Smooth muscle cell (in vitro differentiated cells): ENCODE measurements around the gene S100A5. TPM values are rescaled to one million over a fixed set of nuclear protein-coding genes. Genes with fewer than 3 reads are reported as not detected.

ENCODE experiments used
- DNase-seq: peaks from one replicate; lab custom pipeline; 2025; ENCODE audit not compliant: unreplicated experiment; lab: John Stamatoyannopoulos, UW
- H2AFZ ChIP-seq: fragments of 200-600 bp; sonication (generic); 2 replicates; pipeline ENCODE4 v1.6.0; 2016; ENCODE audit warnings: antibody characterized with exemption, low read depth, mild to moderate bottlenecking
- H3F3A ChIP-seq: fragments of 200-600 bp; sonication (generic); 2 replicates; pipeline ENCODE4 v1.6.0; 2017; ENCODE audit warnings: antibody characterized with exemption, low read depth
- H3K27ac ChIP-seq: fragments of 200-600 bp; sonication (generic); 2 replicates; pipeline ENCODE4 v1.5.1; 2016; ENCODE audit warnings: low read depth, mild to moderate bottlenecking
- H3K27me3 ChIP-seq: fragments of 200-600 bp; sonication (generic); 2 replicates; pipeline ENCODE4 v1.6.1; 2016; ENCODE audit warnings: low read depth, mild to moderate bottlenecking
- H3K36me3 ChIP-seq: fragments of 200-600 bp; sonication (generic); 2 replicates; pipeline ENCODE4 v1.5.1; 2016; ENCODE audit warnings: low read depth
- H3K4me1 ChIP-seq: fragments of 200-600 bp; sonication (generic); 2 replicates; pipeline ENCODE4 v1.5.1; 2016; ENCODE audit warnings: low read depth
- H3K4me2 ChIP-seq: fragments of 200-600 bp; sonication (generic); 2 replicates; pipeline ENCODE4 v1.6.0; 2016; ENCODE audit warnings: mild to moderate bottlenecking
- H3K4me3 ChIP-seq: fragments of 200-600 bp; sonication (generic); 2 replicates; pipeline ENCODE4 v1.5.1; 2016; ENCODE audit warnings: mild to moderate bottlenecking
- H3K79me2 ChIP-seq: fragments of 200-600 bp; sonication (generic); 2 replicates; pipeline ENCODE4 v1.6.0; 2016; ENCODE audit warnings: low read depth, mild to moderate bottlenecking
- H3K9ac ChIP-seq: fragments of 200-600 bp; sonication (generic); 2 replicates; pipeline ENCODE4 v1.6.0; 2016; ENCODE audit warnings: low read depth
- H3K9me3 ChIP-seq: fragments of 200-600 bp; sonication (generic); replicated peaks from 2 replicates; pipeline ENCODE4 v1.5.1; 2016; ENCODE audit warnings: low read depth
- H4K20me1 ChIP-seq: fragments of 200-600 bp; sonication (generic); 2 replicates; pipeline ENCODE4 v1.6.0; 2016; ENCODE audit warnings: low read depth
- WGBS: methylation state at CpG from one replicate; pipeline ENCODE4 v1.1.7; 2016; ENCODE audit warnings: low lambda C conversion rate; 5-methylcytosine and 5-hydroxymethylcytosine counted together
- polyA plus RNA-seq: library from polyadenylated mRNA; unstranded; fragments of >200 nt; fragmentation: Nextera tagmentation; extraction: Ambion mirVana; gene quantifications from 2 replicates; pipeline ENCODE4 v1.2.1, GENCODE V29; 2016
- total RNA-seq: library from RNA; depleted of rRNA; stranded (reverse); fragments of >200 nt; gene quantifications from 2 replicates; pipeline ENCODE4 v1.2.3, GENCODE V29; 2014
- TF ChIP-seq, protein P1 (sequence below): fragments of 200-600 bp; sonication (generic); IDR thresholded peaks from 2 replicates; pipeline ENCODE4 v1.5.1; 2017; ENCODE audit warnings: borderline replicate concordance, mild to moderate bottlenecking, antibody characterized with exemption; ENCODE audit not compliant: insufficient read depth, poor library complexity, severe bottlenecking

Gene S100A5
- total and polyA plus RNA-seq, 2 experiments from 2014 or later = 1.6 to 6.2 TPM

- H3K9ac ChIP-seq = peak overlapping the region; percentile 86
- peak; percentile 48 for DNase-seq
- H3K36me3 ChIP-seq = no peaks in the 10 kb centered on the region
- peaks cover 6% of the 10 kb centered on the region for H4K20me1 ChIP-seq
- peak overlapping the region; percentile 61 for H3K4me3 ChIP-seq
- WGBS = 24% methylated on average over 13 of the region's 13 CpGs
- no peaks in the 10 kb centered on the region for H3K27me3 ChIP-seq
- peaks cover 10% of the 10 kb centered on the region for H3K79me2 ChIP-seq
- peak overlapping the region; percentile 88 for H3K4me2 ChIP-seq
- no peak overlapping the region for H2AFZ ChIP-seq
- peaks cover 16% of the 10 kb centered on the region for H3K4me1 ChIP-seq
- no peaks in the 10 kb centered on the region for H3K9me3 ChIP-seq
- peaks cover 16% of the 10 kb centered on the region for H3F3A ChIP-seq
- peak overlapping the region; percentile 93 for H3K27ac ChIP-seq
- TF ChIP-seq, protein P1, sequence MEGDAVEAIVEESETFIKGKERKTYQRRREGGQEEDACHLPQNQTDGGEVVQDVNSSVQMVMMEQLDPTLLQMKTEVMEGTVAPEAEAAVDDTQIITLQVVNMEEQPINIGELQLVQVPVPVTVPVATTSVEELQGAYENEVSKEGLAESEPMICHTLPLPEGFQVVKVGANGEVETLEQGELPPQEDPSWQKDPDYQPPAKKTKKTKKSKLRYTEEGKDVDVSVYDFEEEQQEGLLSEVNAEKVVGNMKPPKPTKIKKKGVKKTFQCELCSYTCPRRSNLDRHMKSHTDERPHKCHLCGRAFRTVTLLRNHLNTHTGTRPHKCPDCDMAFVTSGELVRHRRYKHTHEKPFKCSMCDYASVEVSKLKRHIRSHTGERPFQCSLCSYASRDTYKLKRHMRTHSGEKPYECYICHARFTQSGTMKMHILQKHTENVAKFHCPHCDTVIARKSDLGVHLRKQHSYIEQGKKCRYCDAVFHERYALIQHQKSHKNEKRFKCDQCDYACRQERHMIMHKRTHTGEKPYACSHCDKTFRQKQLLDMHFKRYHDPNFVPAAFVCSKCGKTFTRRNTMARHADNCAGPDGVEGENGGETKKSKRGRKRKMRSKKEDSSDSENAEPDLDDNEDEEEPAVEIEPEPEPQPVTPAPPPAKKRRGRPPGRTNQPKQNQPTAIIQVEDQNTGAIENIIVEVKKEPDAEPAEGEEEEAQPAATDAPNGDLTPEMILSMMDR = no peak
Observed at GRCh38 chr1:153533689-153534201, 7.0 kb downstream of the S100A5 start.

- Histone ChIP-seq H3K4me1 (peaks cover 10% of the 10 kb centered on the region), H3K9me3 (no peaks in the 10 kb centered on the region), H2AFZ (peak overlapping the region; percentile 41), H3K27me3 (no peaks in the 10 kb centered on the region), H3K9ac (peak overlapping the region; percentile 86), H3K27ac (peak overlapping the region; percentile 93), H3K36me3 (no peaks in the 10 kb centered on the region), H3F3A (peaks cover 13% of the 10 kb centered on the region), H3K79me2 (peaks cover 10% of the 10 kb centered on the region), H4K20me1 (peaks cover 6% of the 10 kb centered on the region), H3K4me3 (peak overlapping the region; percentile 61), H3K4me2 (peak overlapping the region; percentile 88)
- WGBS = 24% methylated on average over 34 of the region's 34 CpGs
- TF ChIP-seq, protein P1 = peak; percentile 94
- DNase-seq = peak; percentile 80
Observed at GRCh38 chr1:153532769-153533599, 7.8 kb downstream of the S100A5 start.

GRCh38 chr1:153532181-153532580 lies 8.6 kb downstream of the S100A5 start:
- Histone ChIP-seq H3K4me3 (no peak overlapping the region), H2AFZ (no peak overlapping the region), H3K79me2 (peaks cover 10% of the 10 kb centered on the region), H3K27me3 (no peaks in the 10 kb centered on the region), H3K9me3 (no peaks in the 10 kb centered on the region), H3F3A (peaks cover 13% of the 10 kb centered on the region), H3K9ac (no peak overlapping the region), H3K27ac (no peak overlapping the region), H3K36me3 (no peaks in the 10 kb centered on the region), H3K4me2 (no peak overlapping the region), H3K4me1 (peaks cover 10% of the 10 kb centered on the region), H4K20me1 (peaks cover 6% of the 10 kb centered on the region)
- WGBS = 94% methylated on average over 2 of the region's 2 CpGs
- DNase-seq = no peak
- TF ChIP-seq, protein P1 = no peak
